ENCODE data around the gene CYB561D2. TPM values are rescaled to one million over a fixed set of nuclear protein-coding genes. Genes with fewer than 3 reads are reported as not detected.

The CYB561D2 gene
- total RNA-seq, 6 donors from 2014 or later = 13.2 to 35.4 (median 26.8) TPM

GRCh38 chr3:50375258-50375931, 24.7 kb downstream of the CYB561D2 start:
- no peak for DNase-seq
- 73 to 78% methylated on average over 5 to 6 of the region's 7 CpGs for WGBS, 2 donors
- no peaks in the 10 kb centered on the region for H3K9me3 ChIP-seq
- H3K4me3 ChIP-seq = no peak overlapping the region
- no peak for ATAC-seq (ENCODE audit: low FRiP score in 2 of 2)
- peaks cover 0 to 43% (median 4%) of the 10 kb centered on the region in 4 donors for H3K36me3 ChIP-seq
- no peak overlapping the region for H3K27ac ChIP-seq
- H3K27me3 ChIP-seq = no peaks in the 10 kb centered on the region
- H3K4me1 ChIP-seq = no peaks in the 10 kb centered on the region
- no peak for TF ChIP-seq POLR2A (IDR thresholded peaks at IDR 0.05)
- TF ChIP-seq EP300 (IDR thresholded peaks at IDR 0.05) = no peak
- TF ChIP-seq POLR2AphosphoS5 (IDR thresholded peaks at IDR 0.05) = no peak
- TF ChIP-seq, protein P1, sequence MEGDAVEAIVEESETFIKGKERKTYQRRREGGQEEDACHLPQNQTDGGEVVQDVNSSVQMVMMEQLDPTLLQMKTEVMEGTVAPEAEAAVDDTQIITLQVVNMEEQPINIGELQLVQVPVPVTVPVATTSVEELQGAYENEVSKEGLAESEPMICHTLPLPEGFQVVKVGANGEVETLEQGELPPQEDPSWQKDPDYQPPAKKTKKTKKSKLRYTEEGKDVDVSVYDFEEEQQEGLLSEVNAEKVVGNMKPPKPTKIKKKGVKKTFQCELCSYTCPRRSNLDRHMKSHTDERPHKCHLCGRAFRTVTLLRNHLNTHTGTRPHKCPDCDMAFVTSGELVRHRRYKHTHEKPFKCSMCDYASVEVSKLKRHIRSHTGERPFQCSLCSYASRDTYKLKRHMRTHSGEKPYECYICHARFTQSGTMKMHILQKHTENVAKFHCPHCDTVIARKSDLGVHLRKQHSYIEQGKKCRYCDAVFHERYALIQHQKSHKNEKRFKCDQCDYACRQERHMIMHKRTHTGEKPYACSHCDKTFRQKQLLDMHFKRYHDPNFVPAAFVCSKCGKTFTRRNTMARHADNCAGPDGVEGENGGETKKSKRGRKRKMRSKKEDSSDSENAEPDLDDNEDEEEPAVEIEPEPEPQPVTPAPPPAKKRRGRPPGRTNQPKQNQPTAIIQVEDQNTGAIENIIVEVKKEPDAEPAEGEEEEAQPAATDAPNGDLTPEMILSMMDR (IDR thresholded peaks at IDR 0.05) = no peak

DNA sequence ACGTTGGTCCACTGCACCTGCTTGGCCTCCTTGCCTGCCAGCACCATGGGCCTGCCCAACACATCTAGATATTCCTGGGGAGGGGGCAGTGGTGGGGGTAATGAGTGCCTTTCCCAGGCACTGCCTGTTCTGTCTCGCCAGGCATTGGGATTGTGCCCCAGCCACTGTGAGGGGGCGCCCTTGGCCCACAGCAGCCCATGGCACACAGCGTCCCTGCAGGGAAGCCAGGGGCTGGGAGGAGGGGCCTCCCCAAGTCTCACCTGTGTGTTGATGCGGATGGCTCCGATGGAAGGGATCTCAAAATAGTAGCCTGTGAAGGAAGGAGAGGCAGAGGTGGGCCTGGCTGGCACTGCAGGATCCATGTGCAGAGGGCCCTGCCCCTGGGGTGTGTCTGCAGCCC, 27.4 kb downstream of the CYB561D2 start:
- Histone ChIP-seq H3K27ac (no peak overlapping the region), H3K4me3 (no peak overlapping the region), H3K4me1 (no peaks in the 10 kb centered on the region), H3K27me3 (no peaks in the 10 kb centered on the region), H3K9me3 (no peaks in the 10 kb centered on the region), H3K36me3 (peaks cover 0 to 47% (median 4%) of the 10 kb centered on the region in 4 donors)
- ATAC-seq (ENCODE audit: low FRiP score in 2 of 2) = no peak
- 87 to 90% methylated on average over 4 to 5 of the region's 6 CpGs for WGBS, 2 donors
- no peak for DNase-seq
- TF ChIP-seq EP300 (IDR thresholded peaks at IDR 0.05) = no peak
- no peak for TF ChIP-seq POLR2A (IDR thresholded peaks at IDR 0.05)

- 91 to 94% methylated on average over 17 of the region's 17 CpGs for WGBS, 2 donors
- Histone ChIP-seq H3K36me3 (peaks cover 0 to 50% (median 4%) of the 10 kb centered on the region in 4 donors), H3K4me1 (no peaks in the 10 kb centered on the region), H3K27me3 (no peaks in the 10 kb centered on the region), H3K27ac (no peak overlapping the region), H3K4me3 (no peak overlapping the region), H3K9me3 (no peaks in the 10 kb centered on the region)
- ATAC-seq (ENCODE audit: low FRiP score in 2 of 2) = no peak
- DNase-seq = no peak
- TF ChIP-seq EP300 (IDR thresholded peaks at IDR 0.05) (no peak), POLR2A (IDR thresholded peaks at IDR 0.05) (no peak), POLR2AphosphoS5 (IDR thresholded peaks at IDR 0.05) (no peak)
- TF ChIP-seq, protein P1 (IDR thresholded peaks at IDR 0.05) = no peak
These were observed 28.1 kb downstream of the CYB561D2 start for GRCh38 chr3:50378757-50379156.

GRCh38 chr3:50380405-50381085, 29.9 kb downstream of the CYB561D2 start:
- Histone ChIP-seq H3K27ac (no peak overlapping the region), H3K9me3 (no peaks in the 10 kb centered on the region), H3K4me3 (no peak overlapping the region), H3K27me3 (no peaks in the 10 kb centered on the region), H3K36me3 (peaks cover 0 to 40% (median 4%) of the 10 kb centered on the region in 4 donors), H3K4me1 (no peaks in the 10 kb centered on the region)
- TF ChIP-seq, protein P1 (IDR thresholded peaks at IDR 0.05) = no peak
- TF ChIP-seq EP300 (IDR thresholded peaks at IDR 0.05) (no peak), POLR2AphosphoS5 (IDR thresholded peaks at IDR 0.05) (no peak), POLR2A (IDR thresholded peaks at IDR 0.05) (no peak)
- DNase-seq (no peak), ATAC-seq (ENCODE audit: low FRiP score in 2 of 2) (no peak)
- 90 to 95% methylated on average over 12 to 17 of the region's 17 CpGs for WGBS, 2 donors

- no peaks in the 10 kb centered on the region for H3K9me3 ChIP-seq
- no peak overlapping the region for H3K4me3 ChIP-seq
- DNase-seq = no peak
- no peak overlapping the region for H3K27ac ChIP-seq
- ATAC-seq (ENCODE audit: low FRiP score in 2 of 2) = no peak
- H3K27me3 ChIP-seq = no peaks in the 10 kb centered on the region
- no peaks in the 10 kb centered on the region for H3K4me1 ChIP-seq
- TF ChIP-seq POLR2AphosphoS5 (IDR thresholded peaks at IDR 0.05) (no peak), EP300 (IDR thresholded peaks at IDR 0.05) (no peak), POLR2A (IDR thresholded peaks at IDR 0.05) (no peak)
- TF ChIP-seq, protein P1 (IDR thresholded peaks at IDR 0.05) = no peak
- H3K36me3 ChIP-seq = peaks cover 0 to 38% (median 4%) of the 10 kb centered on the region in 4 donors
- 67 to 83% methylated on average over 1 to 4 of the region's 4 CpGs for WGBS, 2 donors
These were observed 30.7 kb downstream of the CYB561D2 start for GRCh38 chr3:50381383-50381782.

Measured in upper lobe of left lung (tissue), 6 donors.